GM13976 (cell line): Measurements from ENCODE around the gene ADSS1.

Experiments used
- DNase-seq: peaks from one replicate; pipeline ENCODE4 v3.0.0; 2012; ENCODE audit warnings: low spot score
- CTCF ChIP-seq: IDR thresholded peaks from 2 replicates; pipeline ENCODE4 v1.5.1; 2012; ENCODE audit warnings: borderline replicate concordance, mild to moderate bottlenecking; ENCODE audit not compliant: insufficient read depth; ENCODE audit errors: extremely low read depth, missing control alignments, control extremely low read depth
- in situ Hi-C: fragments of 300-500 bp; cut with MboI; formaldehyde crosslinking; loops from one replicate; pipeline ENCODE4 v1.12.0; 2022; ENCODE audit warnings: low sequenced_read_pairs, mixed read lengths, inconsistent platforms; ENCODE audit not compliant: unreplicated experiment

The ADSS1 gene

GRCh38 chr14:104715871-104716270 lies 8.2 kb upstream of the ADSS1 start:
- in situ Hi-C loops, result no loop called here
- TF ChIP-seq CTCF, result no peak
- DNase-seq, result no peak

- no peak for TF ChIP-seq CTCF
- no peak for DNase-seq
- in situ Hi-C loops, result no loop called here
Measured at GRCh38 chr14:104717137-104717536, 6.9 kb upstream of the ADSS1 start.

GRCh38 chr14:104717646-104718045 lies 6.4 kb upstream of the ADSS1 start:
- DNase-seq, result no peak
- in situ Hi-C loops, result no loop called here
- TF ChIP-seq CTCF, result no peak

GRCh38 chr14:104718147-104718546 lies 5.9 kb upstream of the ADSS1 start:
- no peak for DNase-seq
- TF ChIP-seq CTCF, result no peak
- in situ Hi-C loops, result no loop called here

- in situ Hi-C loops, result no loop called here
- no peak for DNase-seq
- TF ChIP-seq CTCF, result no peak
Measured at GRCh38 chr14:104718871-104719270, 5.2 kb upstream of the ADSS1 start.

GRCh38 chr14:104719343-104719742 lies 4.7 kb upstream of the ADSS1 start:
- no peak for DNase-seq
- in situ Hi-C loops, result no loop called here
- no peak for TF ChIP-seq CTCF

GRCh38 chr14:104721505-104722431 lies 2.3 kb upstream of the ADSS1 start:
- no peak for DNase-seq
- no peak for TF ChIP-seq CTCF
- in situ Hi-C loops, result no loop called here
